Endometrium (tissue), 2 donors: Measurements from ENCODE around the gene TSPO.

Experiments used
- FAIRE-seq: peaks from 2 replicates; lab custom pipeline; 2012; peaks lifted over from hg19 to GRCh38; lab: Jason Lieb, UNC
- donor health status: control.
- donor health status: control.

TSPO gene

DNA sequence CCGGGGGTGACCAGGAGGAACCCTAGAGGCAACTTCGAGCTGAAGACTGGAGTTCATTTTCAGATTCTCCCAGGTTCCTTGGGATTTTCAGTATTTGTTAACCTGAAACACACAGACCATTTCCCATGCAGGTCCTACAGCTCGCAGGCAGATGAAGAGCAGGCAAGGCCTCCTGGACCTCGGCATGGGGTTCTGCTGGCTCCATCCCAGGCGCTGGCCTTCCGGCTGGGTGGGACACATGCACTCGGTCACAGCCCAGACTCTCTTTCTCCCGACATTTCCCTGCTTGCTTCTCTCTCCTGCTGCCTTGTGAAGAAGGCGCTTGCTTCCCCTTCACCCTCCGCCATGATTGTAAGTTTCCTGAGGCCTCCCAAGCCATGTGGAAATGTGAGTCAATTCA lies 51.0 kb downstream of the TSPO start:
- FAIRE-seq, result no peak

DNA sequence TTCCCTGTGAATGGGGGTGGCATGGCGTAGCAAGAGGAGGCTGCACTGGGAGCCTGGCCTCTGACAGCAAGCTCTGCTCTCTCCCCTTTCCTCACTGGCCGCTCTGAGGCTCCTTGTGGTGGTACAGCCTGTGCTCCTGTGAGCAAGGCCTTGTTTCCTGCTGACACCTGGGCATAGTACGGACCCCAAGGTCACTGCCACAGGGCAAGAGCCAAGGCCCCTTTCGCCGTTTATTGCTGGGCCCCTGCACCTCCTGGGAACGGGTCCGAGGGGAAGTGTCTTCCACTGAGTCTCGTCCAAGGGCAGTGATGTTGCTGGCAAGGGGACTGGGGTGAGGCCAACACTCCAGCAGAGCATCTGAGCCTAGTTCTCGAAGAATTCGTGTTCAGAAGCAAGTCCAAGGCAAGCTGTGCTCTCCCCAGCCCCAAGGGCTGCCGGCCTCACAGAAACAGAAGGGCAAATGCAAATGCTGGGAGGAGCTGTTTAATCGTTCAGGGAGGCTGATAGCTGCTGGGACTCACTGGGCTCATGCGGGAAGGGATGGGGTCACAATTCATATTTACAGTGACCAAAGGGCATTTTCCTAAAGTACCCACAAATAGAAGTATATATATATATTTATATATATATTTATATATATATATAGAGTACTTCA lies 51.5 kb downstream of the TSPO start:
- no peak for FAIRE-seq

DNA sequence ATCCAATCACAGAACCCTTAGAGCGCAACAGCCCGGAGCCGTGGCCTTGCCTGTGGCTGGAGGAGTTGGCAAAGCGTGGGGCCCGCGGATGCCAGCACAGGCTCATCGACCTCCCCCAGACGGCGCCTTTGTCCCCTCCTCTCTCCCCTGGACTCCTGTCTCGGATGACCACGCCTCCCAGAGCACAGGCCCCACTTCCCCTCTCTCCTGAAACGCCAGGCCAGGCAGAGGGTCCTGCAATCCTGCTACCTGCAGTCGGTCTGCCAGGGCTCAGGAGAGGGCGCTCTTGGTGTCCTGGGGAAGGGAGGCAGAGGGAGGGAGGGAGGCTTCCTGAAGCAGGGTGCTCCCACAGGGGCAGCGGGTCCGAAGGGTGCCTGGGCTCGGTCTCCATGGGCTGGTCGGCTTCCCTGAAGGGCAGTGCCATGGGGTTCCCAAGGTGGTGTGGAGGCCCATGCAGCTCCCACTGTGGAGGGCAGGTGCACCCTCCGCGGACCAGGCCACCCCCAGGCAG lies 52.2 kb downstream of the TSPO start:
- no peak for FAIRE-seq

DNA sequence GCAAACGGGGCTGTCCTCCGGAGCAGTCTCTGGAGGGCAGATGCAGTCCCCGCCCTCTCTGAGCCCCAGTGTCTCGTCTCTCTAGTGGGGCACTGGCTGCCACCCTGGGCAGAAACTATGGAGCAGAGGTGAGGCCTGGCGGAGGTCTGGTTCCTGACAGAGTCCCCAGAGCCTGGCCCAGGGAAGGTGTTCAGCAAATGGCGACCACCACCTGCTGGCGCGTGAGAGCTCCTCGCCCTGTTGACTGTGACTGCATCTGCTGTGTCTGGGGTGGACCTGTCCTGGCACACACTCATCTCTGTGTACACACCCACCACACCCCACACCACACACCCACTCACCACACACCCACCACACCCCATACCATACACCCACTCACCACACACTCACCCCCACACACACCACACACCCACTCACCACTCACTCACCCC lies 53.9 kb downstream of the TSPO start:
- no peak for FAIRE-seq

DNA sequence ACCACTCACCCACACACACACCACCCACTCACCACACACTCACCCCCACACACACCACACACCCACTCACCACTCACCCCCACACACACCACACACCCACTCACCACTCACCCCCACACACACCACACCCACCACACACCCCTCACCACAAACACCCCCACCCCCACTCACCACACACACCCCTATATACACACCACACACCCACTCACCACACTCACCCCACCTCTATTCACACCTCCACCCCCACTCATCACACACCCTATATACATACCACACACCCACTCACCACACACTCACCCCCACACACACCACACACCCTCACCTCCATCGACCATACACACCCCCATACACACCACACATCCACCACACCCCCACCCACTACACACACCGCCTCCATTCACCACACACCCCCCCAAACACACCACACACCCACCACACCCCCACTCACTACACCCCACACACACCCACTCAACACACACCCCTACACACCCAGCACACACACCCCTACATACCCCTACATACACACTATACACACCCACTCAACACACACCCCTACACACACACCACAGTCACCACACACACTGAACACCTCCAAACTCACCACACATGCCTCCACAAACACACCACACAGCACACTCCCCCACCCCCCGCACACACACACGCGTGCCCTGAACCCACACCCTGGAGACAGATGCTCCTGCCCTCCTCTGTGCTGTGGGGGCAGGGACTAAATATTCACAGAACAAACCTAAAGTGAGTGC lies 54.6 kb downstream of the TSPO start:
- no peak for FAIRE-seq

DNA sequence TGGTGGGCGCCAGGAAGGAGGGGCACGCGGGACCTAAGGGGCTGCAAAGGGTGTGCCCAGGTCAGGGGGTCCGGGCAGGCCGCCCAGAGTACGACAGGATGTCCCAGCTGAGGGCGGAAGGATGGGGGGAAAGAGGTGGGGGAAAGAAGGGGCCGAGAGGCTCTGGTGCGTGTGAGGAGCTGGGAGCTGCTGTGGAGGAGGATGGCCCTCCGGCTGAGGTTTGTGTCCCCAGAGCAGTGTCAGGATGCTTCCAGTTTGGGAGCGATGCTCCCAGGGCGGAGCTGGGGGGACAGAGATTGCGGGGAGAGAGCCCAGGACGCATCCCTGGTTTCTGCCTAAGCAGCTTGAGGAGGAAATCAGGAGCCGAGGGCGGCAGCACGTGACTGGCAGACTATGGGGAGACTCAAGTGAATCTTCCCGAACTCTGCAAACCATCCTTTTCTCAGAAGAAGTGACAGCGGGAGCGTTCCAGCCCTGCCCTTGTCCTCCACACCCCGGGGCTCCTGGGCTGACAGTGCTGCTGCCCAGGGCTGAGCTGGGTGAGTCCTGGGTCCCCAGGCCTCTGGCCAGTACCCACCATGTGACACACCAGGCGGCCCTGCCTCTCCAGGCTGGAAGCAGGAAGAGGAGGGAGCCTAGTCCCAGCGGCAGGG lies 55.3 kb downstream of the TSPO start:
- no peak for FAIRE-seq

DNA sequence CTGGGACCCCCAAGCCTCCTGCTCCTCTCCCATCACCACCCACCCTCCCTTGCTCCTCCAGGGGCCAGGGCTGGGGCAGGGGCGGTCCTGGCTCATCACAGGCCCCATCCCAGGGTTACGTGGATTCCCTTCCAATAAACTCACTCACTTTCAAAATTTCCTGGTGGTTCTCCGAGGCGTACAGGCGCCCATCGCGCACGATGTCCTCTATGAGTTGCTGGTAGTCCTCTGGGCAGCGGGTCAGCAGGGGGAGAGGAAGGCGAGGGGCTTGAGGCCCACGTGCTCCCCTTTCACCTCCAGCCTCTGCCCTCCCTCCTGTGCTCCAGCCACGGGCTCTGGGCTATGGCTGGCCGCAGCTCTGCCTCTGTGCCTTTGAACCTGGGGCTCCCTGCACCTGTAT lies 56.0 kb downstream of the TSPO start:
- no peak for FAIRE-seq

DNA sequence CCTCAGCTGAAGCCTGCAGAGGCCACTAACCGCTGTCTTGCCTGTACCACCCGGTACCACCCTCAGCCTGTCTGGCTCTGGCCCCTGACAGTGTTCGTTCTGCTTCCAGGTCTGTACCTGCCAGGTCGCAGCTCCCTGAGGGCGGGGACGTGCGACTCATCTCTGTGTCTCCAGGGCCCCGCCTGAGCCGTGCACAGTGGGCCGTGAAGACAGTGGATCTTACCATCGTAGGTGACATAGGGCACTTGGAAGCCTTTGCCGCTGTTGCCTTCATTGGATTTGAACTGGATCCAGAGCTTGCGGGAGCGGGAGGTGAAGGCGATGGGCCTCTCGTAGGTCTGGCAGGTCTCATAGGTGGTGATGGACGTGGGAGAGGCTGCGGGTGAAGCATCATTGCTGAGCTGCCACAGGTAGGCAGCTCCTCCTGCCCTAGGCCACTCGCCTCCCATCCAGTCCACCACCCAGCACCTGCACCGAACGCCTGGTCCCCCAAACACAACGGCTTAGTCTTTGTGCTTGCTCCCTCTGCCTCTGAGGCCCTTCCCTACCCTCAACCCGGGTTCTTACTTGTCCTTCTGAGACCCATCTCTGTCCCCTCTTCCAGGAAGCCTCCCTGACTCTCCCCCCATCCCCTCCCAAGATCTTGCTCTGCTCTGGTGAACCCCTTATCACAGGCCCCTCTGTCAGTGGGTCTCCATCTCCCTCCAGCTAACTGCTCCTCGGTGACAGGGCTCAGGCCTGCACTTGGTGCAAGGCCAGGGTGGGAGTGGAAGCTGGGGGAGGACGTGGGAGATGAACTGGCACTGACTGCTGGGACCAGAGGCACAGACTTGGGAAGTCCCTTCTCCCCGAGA lies 56.7 kb downstream of the TSPO start:
- FAIRE-seq, result no peak

DNA sequence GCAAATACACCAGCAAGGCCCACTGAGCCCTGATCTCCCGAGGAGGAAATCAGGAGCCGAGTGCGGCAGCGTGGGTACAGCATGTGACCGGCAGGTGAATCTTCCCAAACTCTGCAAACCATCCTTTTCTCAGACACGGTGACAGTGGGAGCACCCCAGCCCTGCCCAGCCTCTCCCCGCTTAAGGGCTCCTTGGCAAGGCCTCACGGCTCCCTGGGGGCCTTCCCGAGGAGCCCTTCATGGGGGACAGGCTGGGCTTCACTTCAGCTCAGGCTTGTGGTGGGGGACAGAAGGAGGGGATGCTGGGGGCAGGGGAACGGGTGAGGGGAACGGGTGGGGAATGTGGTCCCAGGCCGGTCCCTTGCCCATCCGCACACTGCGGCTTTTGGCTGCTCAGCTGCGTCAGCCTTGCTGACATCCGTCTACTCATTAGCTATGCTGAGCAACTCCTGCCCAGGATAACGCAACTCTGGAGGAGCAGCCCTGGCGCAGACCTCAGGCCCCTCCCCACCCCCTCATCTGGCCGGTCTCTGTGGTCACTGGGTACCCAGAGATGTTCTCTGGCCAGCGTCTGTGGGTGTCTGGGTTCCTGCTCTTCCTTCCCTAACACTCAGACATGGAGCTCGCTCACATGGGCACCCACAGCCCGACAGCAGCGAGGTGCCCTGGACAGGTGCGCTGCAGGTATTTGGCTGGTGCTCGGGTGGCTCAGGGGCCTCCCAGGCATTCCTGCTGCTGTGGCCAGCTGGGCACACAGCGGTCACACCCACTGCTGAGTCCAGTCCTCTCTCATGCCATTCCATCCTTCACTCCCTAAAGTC lies 57.6 kb downstream of the TSPO start:
- no peak for FAIRE-seq

DNA sequence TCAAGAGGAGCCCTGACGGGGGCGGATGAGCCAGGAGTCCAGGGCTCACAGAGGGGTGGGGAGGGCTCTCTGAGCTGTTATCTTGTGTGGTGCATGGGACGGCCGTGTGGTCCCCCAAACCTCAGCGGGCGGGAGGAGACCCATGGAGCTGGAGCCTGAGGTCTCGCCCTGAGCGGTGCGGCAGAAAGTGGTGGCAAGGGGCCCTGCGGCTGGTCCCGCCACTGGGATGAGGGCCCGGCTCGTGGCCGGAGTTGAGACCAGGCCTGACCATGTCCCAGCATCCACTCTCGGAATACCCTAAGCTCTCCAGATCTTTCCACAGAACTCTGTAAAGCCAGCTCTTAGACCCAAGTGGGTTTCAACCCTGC lies 58.1 kb downstream of the TSPO start:
- FAIRE-seq, result no peak

DNA sequence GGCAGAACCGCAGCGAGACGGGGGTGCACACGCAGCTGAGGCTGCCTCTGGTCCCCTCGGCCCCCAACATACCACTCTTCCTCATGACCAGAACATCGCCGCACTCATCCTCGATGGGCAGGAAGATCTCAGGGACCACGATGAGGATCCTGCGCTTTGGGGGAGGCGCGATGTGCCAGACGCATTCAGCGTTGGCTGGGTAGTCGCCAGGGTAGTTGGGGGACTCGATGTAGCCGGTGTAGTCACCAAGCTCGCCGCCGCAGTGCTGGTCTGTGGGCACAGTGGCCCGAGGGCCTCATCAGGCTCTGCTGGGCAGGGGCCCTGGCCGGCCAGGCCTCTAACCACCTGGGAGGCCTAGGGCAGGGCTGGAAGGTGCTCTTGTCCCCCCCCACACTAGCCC lies 58.6 kb downstream of the TSPO start:
- FAIRE-seq, result no peak

DNA sequence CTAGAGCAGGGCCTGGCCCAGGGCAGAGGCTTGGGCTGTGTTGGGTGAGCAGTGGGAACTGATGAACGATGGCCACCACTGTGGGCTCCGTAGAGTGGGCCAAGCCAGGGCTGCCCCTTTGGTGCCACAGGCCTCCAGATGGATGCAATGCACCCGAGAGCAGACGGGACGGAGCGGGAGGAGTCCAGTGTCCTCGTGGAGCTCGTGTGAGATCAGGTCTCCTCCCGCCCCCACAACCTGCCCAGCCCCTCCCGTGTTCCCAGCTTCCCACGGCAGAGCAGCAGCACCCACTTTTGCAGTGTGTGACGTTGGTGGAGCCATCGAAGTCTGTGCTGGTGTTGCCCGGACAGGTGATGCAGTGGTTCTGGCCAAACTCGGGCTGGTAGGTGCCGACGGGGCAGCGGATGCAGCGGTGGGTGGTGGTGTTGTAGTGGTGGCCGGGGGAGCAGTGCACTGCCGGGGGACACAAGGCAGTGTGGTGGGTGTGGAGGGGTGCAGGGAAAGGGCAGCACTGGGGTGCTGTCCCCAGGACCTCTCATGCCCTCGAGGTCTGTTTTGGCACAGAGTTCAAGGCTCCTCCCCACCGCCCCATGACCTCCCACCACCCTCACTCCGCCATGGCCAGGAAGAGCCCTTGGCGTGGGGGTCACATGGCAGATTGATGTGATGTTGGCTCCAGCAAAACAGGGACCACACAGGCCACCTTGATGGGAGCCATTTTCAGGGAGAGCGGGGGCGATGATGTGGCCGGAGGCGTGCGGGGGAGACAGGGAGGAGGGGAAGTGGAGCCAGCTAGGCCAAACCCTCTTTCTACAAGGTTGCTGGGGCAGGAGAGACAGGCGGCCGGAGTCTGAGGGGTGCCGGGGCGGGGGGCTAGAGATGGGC lies 59.5 kb downstream of the TSPO start:
- FAIRE-seq, result no peak

DNA sequence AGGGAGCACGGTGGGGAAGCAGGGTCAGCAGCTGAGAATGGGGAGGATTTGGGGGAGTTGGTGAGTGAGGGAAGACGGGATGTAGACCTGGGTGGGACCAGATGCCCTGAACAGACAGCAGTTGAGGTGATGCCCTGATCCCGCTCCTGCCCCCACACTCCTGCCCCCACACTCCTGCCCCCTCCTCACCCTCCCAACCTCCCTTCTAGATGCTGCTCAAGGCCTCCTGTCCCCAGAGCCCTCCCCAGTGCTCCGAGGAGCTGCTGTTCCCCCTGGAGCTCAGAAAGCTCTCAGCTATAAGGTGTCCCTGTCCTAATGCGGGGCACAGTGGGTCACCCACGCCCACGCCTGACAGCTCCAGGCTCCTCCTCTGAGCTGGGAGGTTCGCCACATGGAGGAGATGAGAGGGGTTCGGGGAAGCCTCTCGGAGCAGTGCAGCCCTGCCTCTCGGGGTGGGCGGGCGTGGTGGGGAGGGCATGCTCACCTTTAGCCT lies 60.6 kb downstream of the TSPO start:
- no peak for FAIRE-seq

DNA sequence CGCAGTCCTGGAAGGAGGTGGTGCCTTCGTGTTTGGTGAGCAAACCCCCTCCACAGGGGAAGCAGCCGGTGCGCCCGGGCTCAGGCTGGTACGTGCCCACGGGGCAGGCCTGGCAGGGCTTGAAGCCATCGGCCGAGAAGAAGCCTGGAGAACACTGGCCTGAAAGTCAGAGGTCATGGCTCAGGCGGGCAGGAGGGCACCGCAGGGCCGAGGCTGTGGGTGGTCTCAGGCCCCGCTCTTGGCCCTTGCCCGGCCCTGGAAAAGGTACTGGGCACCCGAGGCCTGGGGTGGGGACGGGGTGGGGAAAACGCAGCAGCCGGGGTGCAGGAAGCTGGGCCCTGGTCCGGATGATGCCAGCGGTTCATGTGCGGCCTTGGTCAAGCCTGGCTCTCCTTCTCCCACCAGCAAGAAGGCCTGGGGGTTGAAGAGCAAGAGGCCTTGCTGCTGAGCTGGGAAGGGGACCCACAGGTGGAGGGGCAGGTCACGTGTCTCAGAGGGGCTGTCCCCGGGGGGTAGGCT lies 61.1 kb downstream of the TSPO start:
- no peak for FAIRE-seq
